Esophagus squamous epithelium (tissue), 5 donors: ENCODE data around the gene EDC4. TPM values are rescaled to one million over a fixed set of nuclear protein-coding genes. Genes with fewer than 3 reads are reported as not detected.
"Not testable (repeated sequence)": the region's sequence is repeated elsewhere in the genome, so short reads cannot be mapped to it uniquely, and the experiment has no call there.

ENCODE experiments used
- DNase-seq: peaks from one replicate; lab custom pipeline; 2025; lab: John Stamatoyannopoulos, UW
- H3K27ac ChIP-seq, 4 donors: fragments of 200-600 bp; sonication (generic); one replicate each; pipeline ENCODE4 v1.5.1; 2016 to 2019; ENCODE audit warnings: mild to moderate bottlenecking in 1 of 4
- H3K27me3 ChIP-seq, 4 donors: fragments of 200-600 bp; sonication (generic); 1 replicate in 3 of 4; 2 replicates in 1 of 4; pipeline versions ENCODE4 v1.5.1 to v1.6.0; 2017 to 2021; ENCODE audit warnings: antibody characterized with exemption in 1 of 4
- H3K36me3 ChIP-seq, 3 donors: fragments of 200-600 bp; sonication (generic); one replicate each; pipeline ENCODE4 v1.5.1; 2016 to 2019
- H3K4me1 ChIP-seq, 3 donors: fragments of 200-600 bp; sonication (generic); one replicate each; pipeline ENCODE4 v1.5.1; 2017 to 2019
- H3K4me3 ChIP-seq, 4 donors: fragments of 200-600 bp; sonication (generic); 1 replicate in 3 of 4; 2 replicates in 1 of 4; pipeline ENCODE4 v1.5.1; 2016 to 2019; ENCODE audit warnings: mild to moderate bottlenecking in 2 of 4, moderate library complexity in 1 of 4
- H3K9me3 ChIP-seq, 3 donors: fragments of 200-600 bp; sonication (generic); one replicate each; pipeline ENCODE4 v1.5.1; 2016 to 2019
- CTCF ChIP-seq, 6 experiments: fragments of 450-650 bp in 4 of 6; fragments of 200-600 bp in 2 of 6; sonication (generic) in 2 of 6; IDR thresholded peaks; one replicate each; pipeline ENCODE4 v1.5.1; 2016 to 2019; ENCODE audit warnings: antibody characterized with exemption in 6 of 6, mild to moderate bottlenecking in 4 of 6, moderate library complexity in 4 of 6
- POLR2A ChIP-seq, 4 donors: fragments of 450-650 bp; IDR thresholded peaks; one replicate each; pipeline ENCODE4 v1.6.1; 2017; ENCODE audit warnings: antibody characterized with exemption in 4 of 4, mild to moderate bottlenecking in 4 of 4, moderate library complexity in 3 of 4
- WGBS, 2 donors: methylation state at CpG; one replicate each; pipeline ENCODE4 v1.1.5; 2018; 5-methylcytosine and 5-hydroxymethylcytosine counted together
- intact Hi-C: fragments of 100-400 bp; cut with DNase I; formaldehyde crosslinking; loops from one replicate; pipeline ENCODE4 v1.15.0; 2022
- total RNA-seq, 4 donors: library from RNA; depleted of rRNA; stranded (reverse); fragments of >200 nt; gene quantifications; one replicate each; pipeline ENCODE4 v1.1.0, GENCODE V29; 2016
- donor health status: DM: yes; HTN: yes; CAD: no.

The EDC4 gene
- total RNA-seq, 4 donors from 2014 or later, result 26.5 to 46.9 (median 37.0) TPM

GRCh38 chr16:67909056-67909742, 36.3 kb downstream of the EDC4 start:
- DNase-seq, result no peak
- intact Hi-C loops, result no loop called here
- Histone ChIP-seq H3K9me3 (no peaks in the 10 kb centered on the region), H3K27ac (no peak overlapping the region), H3K4me3 (no peak overlapping the region), H3K36me3 (peaks cover 0 to 72% (median 21%) of the 10 kb centered on the region in 3 donors), H3K27me3 (no peaks in the 10 kb centered on the region), H3K4me1 (peaks cover 0 to 13% (median 0%) of the 10 kb centered on the region in 3 donors)
- TF ChIP-seq POLR2A (IDR thresholded peaks at IDR 0.05) (no peak), CTCF (IDR thresholded peaks at IDR 0.05) (no peak)
- WGBS, 2 donors, result 90 to 95% methylated on average over 2 to 29 of the region's 36 CpGs

- H3K27ac ChIP-seq, result no peak overlapping the region
- intact Hi-C loops, result no loop called here
- TF ChIP-seq CTCF (IDR thresholded peaks at IDR 0.05), result no peak
- no peak for TF ChIP-seq POLR2A (IDR thresholded peaks at IDR 0.05)
- H3K4me1 ChIP-seq, result peaks cover 0 to 13% (median 0%) of the 10 kb centered on the region in 3 donors
- peaks cover 0 to 80% (median 21%) of the 10 kb centered on the region in 3 donors for H3K36me3 ChIP-seq
- H3K4me3 ChIP-seq, result no peak overlapping the region
- no peaks in the 10 kb centered on the region for H3K27me3 ChIP-seq
- no peaks in the 10 kb centered on the region for H3K9me3 ChIP-seq
- 38% methylated on average over 1 of the region's 2 CpGs for WGBS, 2 donors
- no peak for DNase-seq
Measured at GRCh38 chr16:67910158-67910557, 37.3 kb downstream of the EDC4 start.

GRCh38 chr16:67914758-67915495, 42.1 kb downstream of the EDC4 start:
- Histone ChIP-seq H3K4me3 (no peak overlapping the region), H3K27ac (no peak overlapping the region), H3K9me3 (no peaks in the 10 kb centered on the region), H3K27me3 (no peaks in the 10 kb centered on the region), H3K4me1 (peaks cover 5 to 52% (median 6%) of the 10 kb centered on the region in 3 donors), H3K36me3 (peaks cover 0 to 98% (median 7%) of the 10 kb centered on the region in 3 donors)
- intact Hi-C loops, result no loop called here
- DNase-seq, result no peak
- no peak for TF ChIP-seq POLR2A (IDR thresholded peaks at IDR 0.05)
- TF ChIP-seq CTCF (IDR thresholded peaks at IDR 0.05), result no peak
- WGBS, 2 donors, result 66 to 77% methylated on average over 6 of the region's 7 CpGs

GRCh38 chr16:67915496-67915769, 42.6 kb downstream of the EDC4 start:
- H3K4me3 ChIP-seq, DNase-seq, H3K27me3 ChIP-seq, H3K27ac ChIP-seq, intact Hi-C loops, H3K9me3 ChIP-seq: not testable (repeated sequence)
- 100% methylated on average over 1 of the region's 2 CpGs; no CpG with 5 or more reads in 1 of the 2 donors for WGBS, 2 donors
- Histone ChIP-seq H3K36me3 (peaks cover 0 to 94% (median 7%) of the 10 kb centered on the region in 3 donors), H3K4me1 (peaks cover 5 to 53% (median 6%) of the 10 kb centered on the region in 3 donors)

- TF ChIP-seq POLR2A (IDR thresholded peaks at IDR 0.05), result no peak
- TF ChIP-seq CTCF (IDR thresholded peaks at IDR 0.05), result no peak
- Histone ChIP-seq H3K4me1 (peaks cover 5 to 50% (median 6%) of the 10 kb centered on the region in 3 donors), H3K27ac (peak overlapping the region in 1 of 4 donors; percentile 13), H3K4me3 (no peak overlapping the region), H3K9me3 (no peaks in the 10 kb centered on the region), H3K36me3 (peaks cover 0 to 88% (median 3%) of the 10 kb centered on the region in 3 donors), H3K27me3 (no peaks in the 10 kb centered on the region)
- 81 to 86% methylated on average over 6 to 7 of the region's 7 CpGs for WGBS, 2 donors
- DNase-seq, result no peak
- intact Hi-C loops, result no loop called here
Measured at GRCh38 chr16:67915831-67916723, 43.2 kb downstream of the EDC4 start.
